HCT116 (cell line): ENCODE data around the gene ZNF33A. TPM values are rescaled to one million over a fixed set of nuclear protein-coding genes. Genes with fewer than 3 reads are reported as not detected.

Experiments used
- ATAC-seq: fragments of 200-7000 bp; cut with Tn5 transposase; 2 replicates; pipeline ENCODE4 v1.9.1; 2020; ENCODE audit warnings: mild to moderate bottlenecking, moderate library complexity
- BruUV-seq: library from RNA; stranded (reverse); fragments of 400-500 nt; replicated peaks from 2 replicates; lab custom pipeline; 2021; lab: Mats Ljungman, UMichigan
- CTCF ChIA-PET: fragments of 300-600 bp; sonication (Branson Sonifier 250); formaldehyde crosslinking; loops from one replicate; lab custom pipeline; 2021; ENCODE audit warnings: antibody characterized with exemption; lab: Charles Lee
- POLR2A ChIA-PET: fragments of 300-600, 350-600 bp; sonication (Branson Sonifier 250); formaldehyde crosslinking; loops from one replicate; lab custom pipeline; 2021; ENCODE audit warnings: antibody characterized with exemption; lab: Charles Lee
- RAD21 ChIA-PET, 2 experiments: fragments of 300-600 bp; sonication (Branson Sonifier 250); formaldehyde crosslinking; loops; one replicate each; lab custom pipeline; 2023; ENCODE audit warnings: low total read pairs in 2 of 2; ENCODE audit not compliant: uncharacterized antibody in 2 of 2, unreplicated experiment in 2 of 2, low non-redundant PET in 1 of 2; lab: Charles Lee
- DNase-seq: peaks from one replicate; pipeline ENCODE4 v3.0.0-alpha.2; 2010; ENCODE audit warnings: low read depth, low spot score
- H2AFZ ChIP-seq: fragments of 200-600 bp; shearing (Covaris generic), sonication (generic); 2 replicates; pipeline ENCODE4 v1.6.1; 2017; ENCODE audit warnings: low read depth, mixed run types, mixed read lengths, antibody characterized with exemption, low read length; ENCODE audit not compliant: poor library complexity, severe bottlenecking
- H3K27ac ChIP-seq: 2 replicates; pipeline ENCODE4 v1.5.1; 2012; ENCODE audit warnings: low read depth, low read length
- H3K27me3 ChIP-seq: fragments of 200-600 bp; sonication (generic); 2 replicates; pipeline ENCODE4 v1.6.1; 2016; ENCODE audit warnings: mixed run types, low read length, mixed read lengths; ENCODE audit not compliant: insufficient read depth
- H3K36me3 ChIP-seq, 2 experiments: fragments of 200-500 bp in 1 of 2; fragments of 200-600 bp in 1 of 2; sonication (Bioruptor generic) in 1 of 2; sonication (generic) in 1 of 2; 2 replicates each; pipeline versions ENCODE4 v1.5.1 to v1.6.1; 2014 to 2016; ENCODE audit warnings: low read length in 2 of 2, inconsistent platforms in 1 of 2, mixed read lengths in 1 of 2, mixed run types in 1 of 2; ENCODE audit not compliant: insufficient read depth in 2 of 2, control insufficient read depth in 1 of 2
- H3K4me1 ChIP-seq, 2 experiments: fragments of 200-600 bp in 1 of 2; sonication (generic) in 1 of 2; 2 replicates each; pipeline versions ENCODE4 v1.5.1 to v1.6.1; 2012 to 2017; ENCODE audit warnings: low read length in 2 of 2, inconsistent platforms in 1 of 2, mild to moderate bottlenecking in 1 of 2, mixed read lengths in 1 of 2, mixed run types in 1 of 2, moderate library complexity in 1 of 2; ENCODE audit not compliant: insufficient read depth in 2 of 2, control insufficient read depth in 1 of 2
- H3K4me2 ChIP-seq: fragments of 200-600 bp; sonication (generic); 2 replicates; pipeline ENCODE4 v1.6.1; 2017; ENCODE audit warnings: mixed run types, low read length, mixed read lengths
- H3K4me3 ChIP-seq, 2 experiments: fragments of 200-600 bp in 1 of 2; sonication (generic) in 1 of 2; replicated peaks in 1 of 2; 2 replicates each; pipeline ENCODE4 v1.5.1; 2011 to 2016; ENCODE audit warnings: low read length in 2 of 2, control low read depth in 1 of 2, low read depth in 1 of 2, mild to moderate bottlenecking in 1 of 2, mixed read lengths in 1 of 2, mixed run types in 1 of 2
- H3K79me2 ChIP-seq: fragments of 200-600 bp; sonication (generic); 2 replicates; pipeline ENCODE4 v1.6.1; 2017; ENCODE audit warnings: mild to moderate bottlenecking, mixed run types, low read length, moderate library complexity, mixed read lengths; ENCODE audit not compliant: insufficient read depth
- H3K9ac ChIP-seq: fragments of 200-600 bp; sonication (generic); 2 replicates; pipeline ENCODE4 v1.6.1; 2016; ENCODE audit warnings: low read length, mixed read lengths
- H3K9me2 ChIP-seq: fragments of 200-600 bp; sonication (generic), shearing (Covaris generic); 2 replicates; pipeline ENCODE4 v1.6.1; 2017; ENCODE audit warnings: mixed run types, mild to moderate bottlenecking, moderate library complexity; ENCODE audit not compliant: insufficient read depth
- H3K9me3 ChIP-seq, 2 experiments: fragments of 200-500 bp in 1 of 2; fragments of 200-600 bp in 1 of 2; sonication (Bioruptor generic) in 1 of 2; sonication (generic) in 1 of 2; 2 replicates each; pipeline ENCODE4 v1.6.1; 2014 to 2017; ENCODE audit warnings: low read length in 2 of 2, mixed read lengths in 2 of 2, inconsistent platforms in 1 of 2, low read depth in 1 of 2, mild to moderate bottlenecking in 1 of 2, mixed run types in 1 of 2, moderate library complexity in 1 of 2; ENCODE audit not compliant: control insufficient read depth in 1 of 2, insufficient read depth in 1 of 2
- H4K20me1 ChIP-seq: fragments of 200-600 bp; sonication (generic), shearing (Covaris generic); 2 replicates; pipeline ENCODE4 v1.6.1; 2017; ENCODE audit warnings: mixed run types, mild to moderate bottlenecking, moderate library complexity; ENCODE audit not compliant: insufficient read depth
- CBX3 ChIP-seq: IDR thresholded peaks from 2 replicates; pipeline ENCODE4 v1.6.1; 2012; ENCODE audit warnings: low read depth
- CEBPB ChIP-seq: IDR thresholded peaks from 2 replicates; pipeline ENCODE4 v1.6.1; 2012; ENCODE audit warnings: low read depth
- EGR1 ChIP-seq: IDR thresholded peaks from 2 replicates; pipeline ENCODE4 v1.6.1; 2012; ENCODE audit warnings: low read depth
- EZH2phosphoT487 ChIP-seq: fragments of 200-600 bp; IDR thresholded peaks from 2 replicates; pipeline ENCODE4 v1.6.1; 2018; ENCODE audit warnings: antibody characterized with exemption, borderline replicate concordance
- FOSL1 ChIP-seq: IDR thresholded peaks from 2 replicates; pipeline ENCODE4 v1.6.1; 2012; ENCODE audit warnings: low read depth
- POLR2AphosphoS5 ChIP-seq: IDR thresholded peaks from 2 replicates; pipeline ENCODE4 v1.6.1; 2011; ENCODE audit warnings: mild to moderate bottlenecking, low read depth, low read length, moderate library complexity
- SRF ChIP-seq: IDR thresholded peaks from 2 replicates; pipeline ENCODE4 v1.6.1; 2012; ENCODE audit warnings: low read depth
- YY1 ChIP-seq: IDR thresholded peaks from 2 replicates; pipeline ENCODE4 v1.6.1; 2011; ENCODE audit warnings: low read length, low read depth, moderate library complexity, mild to moderate bottlenecking; ENCODE audit not compliant: insufficient replicate concordance; ENCODE audit errors: extremely low read depth
- ZFX ChIP-seq: fragments of 450-650 bp; IDR thresholded peaks from 2 replicates; pipeline ENCODE4 v1.6.1; 2017
- intact Hi-C: fragments of 100-400 bp; cut with micrococcal nuclease; formaldehyde crosslinking; loops from 2 replicates; pipeline ENCODE4 v1.10.0; 2022
- total RNA-seq: library from RNA; stranded (reverse); gene quantifications from one replicate; pipeline ENCODE4 v1.2.1, GENCODE V29; 2021; ENCODE audit not compliant: unreplicated experiment
- TF ChIP-seq, protein P1 (sequence below), 3 experiments: fragments of 200-600 bp in 1 of 3; sonication (generic) in 1 of 3; IDR thresholded peaks in 2 of 3; conservative IDR thresholded peaks in 1 of 3; 2 replicates each; pipeline ENCODE4 v1.5.1; 2012 to 2017; ENCODE audit warnings: low read depth in 2 of 3, low read length in 2 of 3, antibody characterized with exemption in 1 of 3, borderline replicate concordance in 1 of 3, control low read depth in 1 of 3, mild to moderate bottlenecking in 1 of 3, mixed read lengths in 1 of 3, mixed run types in 1 of 3, moderate library complexity in 1 of 3; ENCODE audit not compliant: insufficient read depth in 1 of 3
- TF ChIP-seq, protein P2 (sequence below): IDR thresholded peaks from 2 replicates; pipeline ENCODE4 v1.6.1; 2011; ENCODE audit warnings: mild to moderate bottlenecking, low read length, moderate library complexity; ENCODE audit not compliant: insufficient replicate concordance; ENCODE audit errors: extremely low read depth
- TF ChIP-seq, protein P3 (sequence below): IDR thresholded peaks from 2 replicates; pipeline ENCODE4 v1.6.1; 2012; ENCODE audit warnings: low read depth

ZNF33A gene
- total RNA-seq, 1 experiment from 2014 or later: 21.2 TPM

DNA sequence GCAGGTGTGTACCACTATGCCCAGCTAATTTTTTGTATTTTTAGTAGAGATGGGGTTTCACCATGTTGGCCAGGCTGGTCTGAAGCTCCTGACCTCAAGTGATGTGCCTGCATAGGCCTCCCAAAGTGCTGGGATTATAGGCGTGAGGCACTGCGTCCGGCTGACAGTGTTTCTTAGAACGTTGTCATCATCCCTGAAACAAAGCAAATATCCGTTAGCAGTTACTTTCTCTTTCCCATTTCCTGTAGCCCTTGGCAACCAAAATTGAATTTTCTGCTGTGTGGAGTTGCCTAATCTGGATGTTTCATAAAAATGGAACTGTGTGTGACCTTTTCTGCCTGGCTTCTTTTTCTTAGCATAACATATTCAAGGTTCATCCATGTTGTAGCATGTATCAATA lies 22.4 kb downstream of the ZNF33A start:
- Histone ChIP-seq H3K27me3 (no peaks in the 10 kb centered on the region), H3K9me2 (no peaks in the 10 kb centered on the region), H4K20me1 (no peaks in the 10 kb centered on the region), H3K9me3 (no peaks in the 10 kb centered on the region), H3K27ac (no peak overlapping the region), H3K79me2 (no peaks in the 10 kb centered on the region), H3K4me2 (no peak overlapping the region), H3K4me3 (no peak overlapping the region), H3K9ac (no peak overlapping the region), H2AFZ (no peak overlapping the region), H3K4me1 (peaks cover 0 to 7% of the 10 kb centered on the region in 2 experiments; a peak in 2 of 4 replicates), H3K36me3 (peaks cover 4 to 6% of the 10 kb centered on the region in 2 experiments; a peak in 3 of 4 replicates)
- TF ChIP-seq ZFX (no peak), CBX3 (no peak), SRF (no peak), EZH2phosphoT487 (no peak), FOSL1 (no peak), CEBPB (no peak), POLR2AphosphoS5 (no peak), EGR1 (no peak), YY1 (no peak)
- TF ChIP-seq, protein P1, sequence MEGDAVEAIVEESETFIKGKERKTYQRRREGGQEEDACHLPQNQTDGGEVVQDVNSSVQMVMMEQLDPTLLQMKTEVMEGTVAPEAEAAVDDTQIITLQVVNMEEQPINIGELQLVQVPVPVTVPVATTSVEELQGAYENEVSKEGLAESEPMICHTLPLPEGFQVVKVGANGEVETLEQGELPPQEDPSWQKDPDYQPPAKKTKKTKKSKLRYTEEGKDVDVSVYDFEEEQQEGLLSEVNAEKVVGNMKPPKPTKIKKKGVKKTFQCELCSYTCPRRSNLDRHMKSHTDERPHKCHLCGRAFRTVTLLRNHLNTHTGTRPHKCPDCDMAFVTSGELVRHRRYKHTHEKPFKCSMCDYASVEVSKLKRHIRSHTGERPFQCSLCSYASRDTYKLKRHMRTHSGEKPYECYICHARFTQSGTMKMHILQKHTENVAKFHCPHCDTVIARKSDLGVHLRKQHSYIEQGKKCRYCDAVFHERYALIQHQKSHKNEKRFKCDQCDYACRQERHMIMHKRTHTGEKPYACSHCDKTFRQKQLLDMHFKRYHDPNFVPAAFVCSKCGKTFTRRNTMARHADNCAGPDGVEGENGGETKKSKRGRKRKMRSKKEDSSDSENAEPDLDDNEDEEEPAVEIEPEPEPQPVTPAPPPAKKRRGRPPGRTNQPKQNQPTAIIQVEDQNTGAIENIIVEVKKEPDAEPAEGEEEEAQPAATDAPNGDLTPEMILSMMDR (IDR thresholded peaks at IDR 0.05 in 2 of 3, conservative IDR thresholded peaks at IDR 0.05 in 1 of 3; ENCODE audit: borderline replicate concordance in 1 of 3, insufficient read depth in 1 of 3, low read depth in 2 of 3, low read length in 2 of 3): no peak
- TF ChIP-seq, protein P2, sequence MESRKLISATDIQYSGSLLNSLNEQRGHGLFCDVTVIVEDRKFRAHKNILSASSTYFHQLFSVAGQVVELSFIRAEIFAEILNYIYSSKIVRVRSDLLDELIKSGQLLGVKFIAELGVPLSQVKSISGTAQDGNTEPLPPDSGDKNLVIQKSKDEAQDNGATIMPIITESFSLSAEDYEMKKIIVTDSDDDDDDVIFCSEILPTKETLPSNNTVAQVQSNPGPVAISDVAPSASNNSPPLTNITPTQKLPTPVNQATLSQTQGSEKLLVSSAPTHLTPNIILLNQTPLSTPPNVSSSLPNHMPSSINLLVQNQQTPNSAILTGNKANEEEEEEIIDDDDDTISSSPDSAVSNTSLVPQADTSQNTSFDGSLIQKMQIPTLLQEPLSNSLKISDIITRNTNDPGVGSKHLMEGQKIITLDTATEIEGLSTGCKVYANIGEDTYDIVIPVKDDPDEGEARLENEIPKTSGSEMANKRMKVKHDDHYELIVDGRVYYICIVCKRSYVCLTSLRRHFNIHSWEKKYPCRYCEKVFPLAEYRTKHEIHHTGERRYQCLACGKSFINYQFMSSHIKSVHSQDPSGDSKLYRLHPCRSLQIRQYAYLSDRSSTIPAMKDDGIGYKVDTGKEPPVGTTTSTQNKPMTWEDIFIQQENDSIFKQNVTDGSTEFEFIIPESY: no peak
- TF ChIP-seq, protein P3, sequence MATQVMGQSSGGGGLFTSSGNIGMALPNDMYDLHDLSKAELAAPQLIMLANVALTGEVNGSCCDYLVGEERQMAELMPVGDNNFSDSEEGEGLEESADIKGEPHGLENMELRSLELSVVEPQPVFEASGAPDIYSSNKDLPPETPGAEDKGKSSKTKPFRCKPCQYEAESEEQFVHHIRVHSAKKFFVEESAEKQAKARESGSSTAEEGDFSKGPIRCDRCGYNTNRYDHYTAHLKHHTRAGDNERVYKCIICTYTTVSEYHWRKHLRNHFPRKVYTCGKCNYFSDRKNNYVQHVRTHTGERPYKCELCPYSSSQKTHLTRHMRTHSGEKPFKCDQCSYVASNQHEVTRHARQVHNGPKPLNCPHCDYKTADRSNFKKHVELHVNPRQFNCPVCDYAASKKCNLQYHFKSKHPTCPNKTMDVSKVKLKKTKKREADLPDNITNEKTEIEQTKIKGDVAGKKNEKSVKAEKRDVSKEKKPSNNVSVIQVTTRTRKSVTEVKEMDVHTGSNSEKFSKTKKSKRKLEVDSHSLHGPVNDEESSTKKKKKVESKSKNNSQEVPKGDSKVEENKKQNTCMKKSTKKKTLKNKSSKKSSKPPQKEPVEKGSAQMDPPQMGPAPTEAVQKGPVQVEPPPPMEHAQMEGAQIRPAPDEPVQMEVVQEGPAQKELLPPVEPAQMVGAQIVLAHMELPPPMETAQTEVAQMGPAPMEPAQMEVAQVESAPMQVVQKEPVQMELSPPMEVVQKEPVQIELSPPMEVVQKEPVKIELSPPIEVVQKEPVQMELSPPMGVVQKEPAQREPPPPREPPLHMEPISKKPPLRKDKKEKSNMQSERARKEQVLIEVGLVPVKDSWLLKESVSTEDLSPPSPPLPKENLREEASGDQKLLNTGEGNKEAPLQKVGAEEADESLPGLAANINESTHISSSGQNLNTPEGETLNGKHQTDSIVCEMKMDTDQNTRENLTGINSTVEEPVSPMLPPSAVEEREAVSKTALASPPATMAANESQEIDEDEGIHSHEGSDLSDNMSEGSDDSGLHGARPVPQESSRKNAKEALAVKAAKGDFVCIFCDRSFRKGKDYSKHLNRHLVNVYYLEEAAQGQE: no peak
- CTCF ChIA-PET: no interaction called here
- no TSS peak for BruUV-seq
- DNase-seq (no peak), ATAC-seq (no peak)
- RAD21 ChIA-PET: no interaction called here
- POLR2A ChIA-PET: no interaction called here
- intact Hi-C loops: no loop called here
